ENCODE data around the gene CNTNAP2.

CNTNAP2 gene

DNA sequence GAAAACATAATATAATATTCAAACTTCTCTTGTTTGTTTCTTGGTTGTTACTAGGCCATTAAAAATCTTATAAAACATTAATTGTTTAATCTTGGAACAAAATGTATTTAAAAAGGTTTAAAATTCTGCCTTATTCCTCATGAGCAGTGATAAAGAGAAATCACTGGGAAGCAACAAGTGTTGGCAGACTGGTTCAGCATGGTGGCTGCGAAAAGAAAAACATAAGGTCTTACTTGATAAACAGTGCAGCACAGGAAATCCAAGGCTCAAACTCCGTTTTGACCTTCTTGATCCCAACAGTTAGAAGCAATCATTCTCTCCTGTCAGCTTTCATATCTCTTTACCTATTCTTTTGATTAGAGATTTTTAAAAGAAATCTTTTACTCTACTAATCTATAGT lies 530.8 kb downstream of the CNTNAP2 start:
- TF ChIP-seq, protein P1, sequence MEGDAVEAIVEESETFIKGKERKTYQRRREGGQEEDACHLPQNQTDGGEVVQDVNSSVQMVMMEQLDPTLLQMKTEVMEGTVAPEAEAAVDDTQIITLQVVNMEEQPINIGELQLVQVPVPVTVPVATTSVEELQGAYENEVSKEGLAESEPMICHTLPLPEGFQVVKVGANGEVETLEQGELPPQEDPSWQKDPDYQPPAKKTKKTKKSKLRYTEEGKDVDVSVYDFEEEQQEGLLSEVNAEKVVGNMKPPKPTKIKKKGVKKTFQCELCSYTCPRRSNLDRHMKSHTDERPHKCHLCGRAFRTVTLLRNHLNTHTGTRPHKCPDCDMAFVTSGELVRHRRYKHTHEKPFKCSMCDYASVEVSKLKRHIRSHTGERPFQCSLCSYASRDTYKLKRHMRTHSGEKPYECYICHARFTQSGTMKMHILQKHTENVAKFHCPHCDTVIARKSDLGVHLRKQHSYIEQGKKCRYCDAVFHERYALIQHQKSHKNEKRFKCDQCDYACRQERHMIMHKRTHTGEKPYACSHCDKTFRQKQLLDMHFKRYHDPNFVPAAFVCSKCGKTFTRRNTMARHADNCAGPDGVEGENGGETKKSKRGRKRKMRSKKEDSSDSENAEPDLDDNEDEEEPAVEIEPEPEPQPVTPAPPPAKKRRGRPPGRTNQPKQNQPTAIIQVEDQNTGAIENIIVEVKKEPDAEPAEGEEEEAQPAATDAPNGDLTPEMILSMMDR (conservative IDR thresholded peaks at IDR 0.05; ENCODE audit: low read depth, low read length): no peak
- no peak overlapping the region for H3K4me3 ChIP-seq (ENCODE audit: low read depth, low read length)
- no peak for DNase-seq (ENCODE audit: low read depth)

- H3K4me3 ChIP-seq (ENCODE audit: low read depth, low read length): no peak overlapping the region
- peak; percentile 60 for DNase-seq (ENCODE audit: low read depth)
- TF ChIP-seq, protein P1 (conservative IDR thresholded peaks at IDR 0.05; ENCODE audit: low read depth, low read length): no peak
Measured at GRCh38 chr7:146652176-146652575, 535.6 kb downstream of the CNTNAP2 start.

DNA sequence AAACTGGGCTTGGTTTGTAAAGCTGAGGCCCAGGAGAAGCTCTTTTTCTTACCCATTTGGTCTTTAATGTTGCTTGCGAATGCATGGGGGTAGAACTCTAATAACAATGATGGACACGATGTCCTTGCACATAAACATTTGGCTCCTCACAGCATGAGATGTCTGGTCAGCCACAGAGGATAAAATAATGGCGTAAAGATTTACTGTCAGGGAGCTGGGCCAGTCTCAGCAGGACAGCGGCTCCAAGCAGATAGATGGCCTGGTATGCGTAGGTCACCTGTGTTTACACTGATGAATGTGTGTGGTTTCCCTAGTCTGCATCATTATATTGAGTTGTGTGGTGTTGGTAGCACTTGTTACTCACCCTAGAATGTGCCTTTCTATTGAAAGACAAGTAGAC lies 537.4 kb downstream of the CNTNAP2 start:
- no peak overlapping the region for H3K4me3 ChIP-seq (ENCODE audit: low read depth, low read length)
- TF ChIP-seq, protein P1 (conservative IDR thresholded peaks at IDR 0.05; ENCODE audit: low read depth, low read length): no peak
- peak; percentile 95 for DNase-seq (ENCODE audit: low read depth)

GRCh38 chr7:146655928-146656797 lies 539.6 kb downstream of the CNTNAP2 start:
- H3K4me3 ChIP-seq (ENCODE audit: low read depth, low read length): no peak overlapping the region
- DNase-seq (ENCODE audit: low read depth): peak; percentile 65
- TF ChIP-seq, protein P1 (conservative IDR thresholded peaks at IDR 0.05; ENCODE audit: low read depth, low read length): no peak

DNA sequence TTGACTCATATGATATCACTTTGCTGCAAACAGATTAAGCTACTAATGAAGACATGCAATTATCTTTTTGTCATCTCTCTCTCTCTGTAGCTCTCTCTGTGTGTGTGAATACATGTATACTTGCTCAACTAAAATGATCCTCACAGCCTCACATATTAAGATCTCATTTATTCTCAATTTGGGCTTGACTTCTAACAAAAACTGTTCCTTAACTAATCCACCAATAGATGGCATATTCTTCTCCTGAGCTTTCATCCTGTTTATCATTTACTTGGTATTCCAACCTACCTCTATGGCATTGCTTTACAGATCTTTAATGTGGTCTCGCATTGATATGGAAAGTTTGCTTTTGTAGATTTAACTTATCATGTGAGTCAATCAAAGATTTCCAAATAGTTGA lies 540.4 kb downstream of the CNTNAP2 start:
- no peak overlapping the region for H3K4me3 ChIP-seq (ENCODE audit: low read depth, low read length)
- DNase-seq (ENCODE audit: low read depth): peak; percentile 31
- TF ChIP-seq, protein P1 (conservative IDR thresholded peaks at IDR 0.05; ENCODE audit: low read depth, low read length): no peak

DNA sequence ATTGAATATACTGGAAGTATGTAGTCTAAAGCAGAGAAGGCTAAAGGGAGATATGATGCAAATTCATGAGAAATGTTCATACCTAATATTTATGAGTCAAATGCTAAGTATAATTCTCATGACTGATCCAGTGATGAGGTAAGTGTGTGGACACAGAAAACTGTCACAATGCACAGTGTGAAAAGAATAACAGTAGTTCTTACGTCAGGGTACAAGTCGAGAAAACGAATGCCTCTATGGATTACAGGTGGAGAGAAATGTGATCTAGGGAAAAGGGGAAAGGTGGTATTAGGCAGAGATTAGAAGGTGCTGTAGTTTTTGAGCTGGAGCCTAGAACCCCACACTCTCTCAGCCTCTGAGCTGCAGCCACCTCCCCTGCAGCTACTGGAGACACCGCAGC lies 542.0 kb downstream of the CNTNAP2 start:
- TF ChIP-seq, protein P1 (conservative IDR thresholded peaks at IDR 0.05; ENCODE audit: low read depth, low read length): no peak
- DNase-seq (ENCODE audit: low read depth): peak; percentile 59
- H3K4me3 ChIP-seq (ENCODE audit: low read depth, low read length): no peak overlapping the region

DNA sequence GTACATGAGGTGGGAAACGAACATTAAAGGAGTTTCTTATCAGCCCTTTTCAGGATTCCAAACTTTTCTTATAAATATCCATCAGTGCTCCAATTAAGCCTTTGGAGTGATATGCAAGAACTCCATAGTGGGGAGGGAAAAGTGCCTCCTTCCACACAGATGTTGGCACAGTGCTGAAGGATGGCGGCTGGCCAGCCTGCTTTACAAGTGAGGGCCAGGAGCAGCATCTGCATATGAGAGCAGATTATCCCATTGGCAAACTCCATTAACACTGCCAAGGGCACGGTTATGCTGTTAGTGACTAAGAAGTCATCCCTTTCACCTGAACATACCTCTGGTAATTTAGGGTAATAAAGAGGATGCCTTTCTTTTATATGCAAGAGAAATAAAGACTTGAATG lies 543.1 kb downstream of the CNTNAP2 start:
- DNase-seq (ENCODE audit: low read depth): no peak
- TF ChIP-seq, protein P1 (conservative IDR thresholded peaks at IDR 0.05; ENCODE audit: low read depth, low read length): no peak
- H3K4me3 ChIP-seq (ENCODE audit: low read depth, low read length): no peak overlapping the region

Data from choroid plexus epithelial cell (primary cell).